ENCODE data around the gene CDH13.

DNA sequence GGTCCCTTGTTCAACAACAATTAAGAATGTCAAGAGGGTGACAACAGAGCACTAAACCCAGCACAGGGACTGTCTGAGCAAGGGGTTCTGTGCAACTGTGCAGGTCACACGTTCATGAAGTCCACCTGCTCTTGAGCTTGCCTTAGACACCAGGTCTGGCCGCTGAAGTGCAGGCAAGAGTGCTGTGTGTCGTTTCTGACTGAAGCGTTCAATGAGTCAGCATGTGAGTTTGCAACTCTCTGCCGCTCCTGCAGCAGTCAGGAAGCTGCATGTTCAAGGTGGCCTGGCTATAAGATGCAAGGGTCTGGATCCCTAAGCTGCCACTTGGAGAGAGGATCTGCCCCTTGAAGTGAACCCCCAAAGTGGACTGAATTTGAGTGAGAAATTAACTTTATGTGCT lies 848.3 kb downstream of the CDH13 start:
- TF ChIP-seq, protein P1, sequence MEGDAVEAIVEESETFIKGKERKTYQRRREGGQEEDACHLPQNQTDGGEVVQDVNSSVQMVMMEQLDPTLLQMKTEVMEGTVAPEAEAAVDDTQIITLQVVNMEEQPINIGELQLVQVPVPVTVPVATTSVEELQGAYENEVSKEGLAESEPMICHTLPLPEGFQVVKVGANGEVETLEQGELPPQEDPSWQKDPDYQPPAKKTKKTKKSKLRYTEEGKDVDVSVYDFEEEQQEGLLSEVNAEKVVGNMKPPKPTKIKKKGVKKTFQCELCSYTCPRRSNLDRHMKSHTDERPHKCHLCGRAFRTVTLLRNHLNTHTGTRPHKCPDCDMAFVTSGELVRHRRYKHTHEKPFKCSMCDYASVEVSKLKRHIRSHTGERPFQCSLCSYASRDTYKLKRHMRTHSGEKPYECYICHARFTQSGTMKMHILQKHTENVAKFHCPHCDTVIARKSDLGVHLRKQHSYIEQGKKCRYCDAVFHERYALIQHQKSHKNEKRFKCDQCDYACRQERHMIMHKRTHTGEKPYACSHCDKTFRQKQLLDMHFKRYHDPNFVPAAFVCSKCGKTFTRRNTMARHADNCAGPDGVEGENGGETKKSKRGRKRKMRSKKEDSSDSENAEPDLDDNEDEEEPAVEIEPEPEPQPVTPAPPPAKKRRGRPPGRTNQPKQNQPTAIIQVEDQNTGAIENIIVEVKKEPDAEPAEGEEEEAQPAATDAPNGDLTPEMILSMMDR (conservative IDR thresholded peaks at IDR 0.05 in 1 of 2, IDR thresholded peaks at IDR 0.05 in 1 of 2; ENCODE audit: low read depth in 1 of 2, low read length in 2 of 2) = no peak
- TF ChIP-seq EZH2 (IDR thresholded peaks at IDR 0.05; ENCODE audit: low read length, missing control alignments) = no peak

Data from fibroblast of lung (primary cell).